Activated naive CD4-positive, alpha-beta T cell treated with Interleukin-2 at 50 U/mL for 16 hours (primary cell): ENCODE results near the gene SCAMP2.
A peak's percentile ranks its signal among the peaks of the same experiment; 100 is the strongest.
"Not testable (repeated sequence)": the region's sequence is repeated elsewhere in the genome, so short reads cannot be mapped to it uniquely, and the experiment has no call there.

Experiments
- DNase-seq: peaks from one replicate; pipeline ENCODE4 v3.0.0-alpha.2; 2020

SCAMP2 gene

GRCh38 chr15:74889883-74890664 is 16.9 kb upstream of the SCAMP2 start, which contains the start of gene MPI:
MPI (plus strand) TSS chr15:74890042; CDS start chr15:74890074, 32 bp downstream.
- DNase-seq: peak; percentile 89

GRCh38 chr15:74889390-74889882 is 16.3 kb upstream of the SCAMP2 start:
- peak; percentile 18 for DNase-seq

- no peak for DNase-seq
These were observed 15.6 kb upstream of the SCAMP2 start for GRCh38 chr15:74888716-74889115.

GRCh38 chr15:74887537-74888193 is 14.5 kb upstream of the SCAMP2 start:
- not testable (repeated sequence) for DNase-seq

- DNase-seq: no peak
These were observed 12.3 kb upstream of the SCAMP2 start for GRCh38 chr15:74885461-74885860.

GRCh38 chr15:74884428-74885223 is 11.5 kb upstream of the SCAMP2 start:
- DNase-seq: no peak

GRCh38 chr15:74882528-74882927 is 9.4 kb upstream of the SCAMP2 start:
- DNase-seq: no peak

GRCh38 chr15:74878273-74878672 is 5.1 kb upstream of the SCAMP2 start:
- DNase-seq: no peak

GRCh38 chr15:74873756-74874424 is 725 bp upstream of the SCAMP2 start:
- peak; percentile 17 for DNase-seq

GRCh38 chr15:74872702-74873035 is 496 bp downstream of the SCAMP2 start:
- no peak for DNase-seq

- DNase-seq: no peak
These were observed 2.5 kb downstream of the SCAMP2 start for GRCh38 chr15:74870436-74871215.

- peak; percentile 25 for DNase-seq
These were observed 3.3 kb downstream of the SCAMP2 start for GRCh38 chr15:74869726-74870407.

- DNase-seq: no peak
These were observed 3.8 kb downstream of the SCAMP2 start for GRCh38 chr15:74869372-74869725.

- DNase-seq: no peak
These were observed 5.1 kb downstream of the SCAMP2 start for GRCh38 chr15:74868059-74868458.

- DNase-seq: no peak
These were observed 5.6 kb downstream of the SCAMP2 start for GRCh38 chr15:74867466-74868038.

GRCh38 chr15:74866090-74866489 is 7.1 kb downstream of the SCAMP2 start:
- DNase-seq: no peak

- no peak for DNase-seq
These were observed 7.8 kb downstream of the SCAMP2 start for GRCh38 chr15:74865316-74865715.

GRCh38 chr15:74864296-74864695 is 8.9 kb downstream of the SCAMP2 start:
- no peak for DNase-seq

- DNase-seq: no peak
These were observed 9.7 kb downstream of the SCAMP2 start for GRCh38 chr15:74863239-74864056.

GRCh38 chr15:74858369-74858740 is 14.8 kb downstream of the SCAMP2 start:
- no peak for DNase-seq
